NCI-H460 (cell line): Measurements from ENCODE around the gene ANKRD52. TPM values are rescaled to one million over a fixed set of nuclear protein-coding genes. Genes with fewer than 3 reads are reported as not detected.
A peak's percentile ranks its signal among the peaks of the same experiment; 100 is the strongest.
"Not testable (repeated sequence)": the region's sequence is repeated elsewhere in the genome, so short reads cannot be mapped to it uniquely, and the experiment has no call there.

Experiments used
- DNase-seq: peaks from one replicate; pipeline ENCODE4 v3.0.0-alpha.2; 2016; ENCODE audit warnings: low read depth; ENCODE audit errors: extremely low read depth
- polyA plus RNA-seq: library from polyadenylated mRNA; depleted of rRNA; stranded (reverse); fragments of >200 nt; gene quantifications from 2 replicates; pipeline ENCODE4 v1.2.3, GENCODE V29; 2014; cell fraction: nucleus; rRNA removed
- total RNA-seq: library from RNA; depleted of rRNA; stranded (reverse); fragments of >200 nt; shearing (Covaris generic); gene quantifications from 2 replicates; pipeline ENCODE4 v1.2.3, GENCODE V29; 2014; rRNA removed

Gene ANKRD52
- 29.0 and 32.7 TPM in 2 replicates for total RNA-seq
- 29.1 and 30.3 TPM in 2 replicates for polyA plus RNA-seq

DNA sequence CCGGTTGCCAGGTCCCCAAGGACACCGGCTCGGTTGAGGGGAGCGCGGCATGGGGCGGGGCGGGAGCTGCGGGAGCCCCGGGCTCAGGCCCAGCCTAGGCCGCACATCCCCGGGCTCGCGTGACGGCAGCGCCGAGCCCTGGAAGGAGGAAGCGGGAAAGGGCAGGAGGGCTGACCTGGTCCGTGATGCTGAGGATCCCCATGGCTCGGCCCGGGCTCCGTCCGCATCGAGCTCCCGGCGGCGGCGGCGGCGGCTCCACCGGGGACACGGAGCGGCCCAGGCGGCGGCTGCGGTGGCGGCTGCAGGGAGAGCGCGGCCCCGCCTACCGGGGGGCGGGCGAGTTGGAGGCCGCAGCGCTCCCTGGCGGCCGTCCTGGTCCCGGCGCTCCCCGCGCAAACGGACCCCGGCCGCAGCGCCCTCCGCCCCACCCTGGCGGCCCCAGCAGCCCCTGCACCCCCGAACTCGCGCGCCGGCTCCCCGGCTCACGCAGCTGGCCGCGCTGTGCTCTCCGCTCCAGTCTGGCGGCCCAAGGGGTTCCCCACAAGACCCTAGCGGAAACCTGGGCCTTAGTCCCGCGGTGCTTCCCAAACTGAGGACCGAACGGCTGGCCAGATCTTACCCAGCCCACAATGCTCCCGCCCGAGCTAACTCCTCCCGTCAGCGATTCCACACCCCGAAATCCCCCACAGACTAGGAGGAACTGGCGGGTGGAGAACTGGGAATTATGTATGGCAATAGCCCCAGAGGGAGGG lies at the start of gene ANKRD52:
Gene ANKRD52, minus strand, starts transcription at position 317 of the 752 bp plus-strand sequence. Its CDS starts 115 bp downstream, at position 202.
- DNase-seq = peak; percentile 65

DNA sequence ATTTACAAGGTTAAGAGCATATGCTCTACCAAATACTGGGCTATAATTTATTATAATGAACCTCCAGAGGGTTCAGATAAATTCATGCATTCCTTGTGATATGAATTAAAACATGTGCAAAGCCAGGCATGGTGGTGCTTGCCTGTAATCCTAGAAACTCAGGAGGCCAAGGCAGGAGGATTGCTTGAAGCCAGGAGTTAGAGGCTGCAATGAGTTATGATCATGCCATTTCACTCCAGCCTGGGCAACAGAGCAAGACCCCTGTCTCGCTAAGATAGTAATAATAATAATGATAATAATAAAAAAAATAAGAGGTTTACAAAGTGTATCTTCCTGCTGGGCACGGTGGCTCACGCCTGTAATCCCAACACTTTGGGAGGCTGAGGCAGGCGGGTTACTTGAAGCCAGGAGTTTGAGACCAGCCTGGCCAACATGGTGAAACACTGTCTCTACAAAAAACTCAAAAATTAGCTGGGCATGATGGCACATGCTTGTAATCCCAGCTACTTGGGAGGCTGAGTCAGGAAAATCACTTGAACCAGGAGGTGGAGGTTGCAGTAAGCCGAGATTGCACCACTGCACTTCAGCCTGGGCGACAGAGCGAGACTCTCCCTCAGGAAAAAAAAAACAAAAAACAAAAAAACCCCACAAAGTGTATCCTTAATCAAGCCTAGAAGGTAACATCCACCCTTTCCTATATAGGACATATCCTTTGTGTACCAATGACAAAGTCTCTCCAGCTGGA lies 49.2 kb upstream of the ANKRD52 start:
- DNase-seq = no peak

DNA sequence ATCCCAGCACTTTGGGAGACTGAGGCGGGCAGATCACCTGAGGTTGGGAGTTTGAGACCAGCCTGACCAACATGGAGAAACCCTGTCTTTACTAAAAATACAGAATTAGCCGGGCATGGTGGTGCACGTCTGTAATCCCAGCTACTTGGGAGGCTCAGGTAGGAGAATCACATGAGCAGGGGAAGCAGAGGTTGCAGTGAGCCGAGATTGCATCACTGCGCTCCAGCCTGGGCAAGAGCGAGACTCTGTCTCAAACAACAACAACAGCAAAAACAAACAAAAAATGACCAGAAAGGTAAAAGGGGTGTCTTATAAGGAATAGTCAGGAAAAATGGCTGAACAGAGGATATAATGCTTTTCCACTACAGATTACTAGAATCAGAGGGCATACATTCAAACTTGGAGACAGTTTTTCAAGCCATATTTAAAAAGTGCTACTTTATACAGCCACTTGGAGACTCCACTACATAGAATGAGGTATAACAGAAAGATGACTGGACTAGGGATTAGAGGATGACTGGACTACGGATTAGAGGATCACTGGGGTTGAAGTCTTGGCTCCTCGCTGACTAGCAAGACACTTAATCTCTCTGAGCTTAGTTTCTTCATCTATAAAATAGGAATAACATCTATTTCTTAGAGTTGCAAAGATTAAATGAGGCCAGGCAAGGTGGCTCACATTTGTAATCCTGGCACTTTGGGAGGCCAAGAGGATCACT lies 46.8 kb upstream of the ANKRD52 start:
- no peak for DNase-seq

DNA sequence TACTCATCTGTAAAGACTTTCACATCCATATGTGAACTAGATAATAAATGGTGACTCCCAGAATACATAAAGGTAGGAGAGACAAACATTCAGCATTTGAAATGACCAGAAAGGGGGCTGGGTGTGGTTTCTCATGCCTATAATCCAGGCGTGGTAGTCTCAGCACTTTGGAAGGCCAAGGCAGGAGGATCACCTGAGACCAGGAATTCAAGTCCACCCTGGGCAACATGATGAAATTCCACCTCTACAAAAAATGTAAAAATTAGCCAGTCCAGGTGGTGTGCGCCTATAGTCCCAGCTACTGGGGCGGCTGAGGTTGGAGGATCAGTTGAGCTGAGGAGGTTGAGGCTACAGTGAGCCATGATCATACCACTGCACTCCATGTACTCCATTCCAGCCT lies 46.1 kb upstream of the ANKRD52 start:
- peak; percentile 33 for DNase-seq

DNA sequence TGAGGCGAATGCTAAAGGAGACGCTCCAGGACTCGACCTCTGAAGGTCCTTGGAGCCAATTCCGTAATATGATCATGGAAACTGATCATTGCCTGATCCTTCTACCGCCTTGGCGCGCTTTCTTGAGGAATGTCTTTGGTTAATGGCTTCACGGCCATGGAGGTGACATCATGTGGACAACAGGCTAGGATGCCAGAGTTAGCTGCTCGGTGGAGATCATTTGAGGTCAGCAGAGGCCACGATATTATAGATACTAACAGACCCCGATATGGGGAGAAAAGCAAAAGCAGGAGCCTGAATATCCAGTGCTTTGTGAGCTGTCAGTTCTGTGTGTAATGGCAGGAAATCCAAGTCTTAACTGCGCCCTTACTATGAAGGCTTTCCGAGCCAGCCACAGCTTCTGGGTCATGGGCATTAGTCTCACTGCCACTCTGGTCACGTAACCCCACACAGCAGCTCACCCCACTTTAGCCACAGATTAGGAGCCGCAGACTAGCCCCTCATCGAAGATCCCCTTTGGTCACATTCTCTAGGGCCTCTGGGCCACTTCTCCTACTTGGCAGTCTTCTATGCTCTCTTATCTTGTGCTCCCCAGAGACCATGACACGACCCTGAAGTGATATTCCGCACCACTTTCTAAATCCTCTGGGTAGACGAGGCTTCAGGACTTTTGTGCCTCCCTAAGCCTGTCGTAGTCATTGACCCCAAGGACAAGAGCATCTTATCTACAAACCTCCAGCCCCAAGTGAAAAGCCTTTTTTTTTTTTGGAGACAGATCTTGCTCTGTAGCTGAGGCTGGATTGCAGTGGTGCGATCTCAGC lies 42.7 kb upstream of the ANKRD52 start:
- DNase-seq = no peak

DNA sequence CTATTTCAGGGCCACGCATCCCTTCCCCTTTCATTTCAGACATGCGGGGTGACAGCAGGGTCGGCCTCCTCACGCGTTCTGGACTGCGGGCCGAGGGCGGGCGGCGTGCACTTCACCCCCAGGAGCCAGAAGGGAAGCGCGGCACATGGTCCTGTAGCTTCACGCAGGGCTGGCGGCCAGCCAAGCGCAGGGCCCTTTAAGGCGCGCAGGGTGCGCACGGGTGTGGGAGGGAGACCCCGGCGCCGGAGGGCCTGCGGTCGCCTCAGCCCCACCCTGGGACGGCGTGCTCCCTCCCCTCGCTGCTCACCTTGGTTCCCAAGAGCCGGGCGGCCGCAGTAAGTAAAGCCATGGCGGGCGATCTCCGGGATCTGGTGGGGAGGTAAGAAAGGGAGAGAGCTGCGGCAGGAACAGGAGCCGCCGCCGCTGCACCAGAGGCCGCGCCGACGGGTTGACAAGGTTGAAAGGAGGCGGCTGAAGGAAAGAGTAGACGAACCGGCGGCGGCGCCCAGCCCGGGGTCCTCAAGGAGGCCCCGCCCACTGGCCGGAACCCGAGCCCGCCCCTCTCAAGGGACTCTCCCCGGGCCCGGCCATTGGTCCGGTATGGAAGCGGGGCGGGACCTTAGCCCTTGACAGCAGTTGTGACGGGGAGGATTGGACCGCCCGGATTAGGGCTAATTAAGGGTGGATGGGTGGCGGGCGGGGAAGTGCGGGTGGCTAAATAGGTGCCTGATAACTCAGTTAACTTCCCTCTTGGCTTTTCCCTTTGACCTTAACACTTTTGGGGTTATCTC lies 41.9 kb upstream of the ANKRD52 start, which contains the start of gene CS:
Gene CS, minus strand, starts transcription at position 478 of the 791 bp plus-strand sequence. Its CDS starts 129 bp downstream, at position 349.
- DNase-seq = peak; percentile 98

DNA sequence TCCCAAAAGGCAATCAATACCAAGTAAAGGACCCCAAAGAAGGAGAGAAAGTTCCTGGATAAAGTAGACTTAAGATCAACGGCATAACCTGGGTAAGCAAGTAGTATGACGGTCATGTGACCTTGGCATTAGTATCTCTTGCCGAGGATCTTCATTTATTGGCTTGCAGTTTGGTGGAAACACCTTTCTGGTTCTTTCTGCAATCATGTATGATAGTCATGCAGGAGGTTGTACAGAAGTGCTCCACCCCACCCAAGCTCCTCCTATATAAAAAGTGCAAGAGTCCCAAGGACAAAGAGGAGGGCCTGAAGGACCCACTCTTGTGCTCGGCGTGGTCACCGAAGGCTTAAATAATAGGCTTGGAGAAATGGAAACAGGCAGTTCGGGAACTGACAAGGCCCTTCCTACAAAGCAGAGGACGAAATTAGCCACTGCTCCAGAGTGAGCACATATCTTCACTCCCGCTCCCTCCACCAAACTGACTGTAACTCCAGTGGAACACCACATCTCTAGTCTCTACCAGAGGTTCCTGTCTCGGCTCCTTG lies 41.2 kb upstream of the ANKRD52 start:
- DNase-seq = no peak

DNA sequence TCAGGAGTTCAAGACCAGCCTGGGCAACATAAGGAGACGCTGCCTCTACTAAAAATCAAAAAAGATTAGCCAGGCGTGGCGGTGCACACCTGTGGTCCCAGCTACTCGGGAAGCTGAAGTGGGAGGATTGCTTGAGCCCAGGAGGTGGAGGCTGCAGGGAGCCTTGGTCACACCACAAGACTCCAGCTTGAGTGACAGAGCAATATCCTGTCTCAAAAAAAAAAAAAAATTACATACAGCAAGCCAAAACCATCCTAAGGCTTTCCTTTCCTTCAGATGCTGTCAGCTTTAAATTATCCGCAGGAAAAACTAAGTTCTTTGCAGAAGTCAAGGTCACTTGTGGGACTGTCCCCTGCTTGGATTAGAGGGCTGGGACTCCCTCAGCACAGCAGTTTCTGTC lies 40.6 kb upstream of the ANKRD52 start:
- DNase-seq = no peak

DNA sequence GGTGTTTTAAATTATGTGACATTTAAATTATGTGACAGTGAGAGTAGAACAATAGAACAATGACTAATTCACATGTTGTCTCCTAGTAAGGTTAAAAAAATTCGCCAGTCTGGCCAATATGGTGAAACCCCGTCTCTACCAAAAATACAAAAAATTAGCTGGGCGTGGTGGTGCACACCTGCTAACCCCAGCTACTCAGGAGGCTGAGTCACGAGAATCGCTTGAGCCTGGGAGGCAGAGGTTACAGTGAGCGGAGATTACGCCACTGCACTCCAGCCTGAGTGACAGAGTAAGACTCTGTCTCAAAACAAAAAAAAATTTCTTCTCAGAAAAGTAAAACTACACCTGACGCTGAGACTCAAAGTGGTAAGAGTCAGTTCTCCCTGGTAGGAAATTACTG lies 39.2 kb upstream of the ANKRD52 start:
- DNase-seq = no peak

DNA sequence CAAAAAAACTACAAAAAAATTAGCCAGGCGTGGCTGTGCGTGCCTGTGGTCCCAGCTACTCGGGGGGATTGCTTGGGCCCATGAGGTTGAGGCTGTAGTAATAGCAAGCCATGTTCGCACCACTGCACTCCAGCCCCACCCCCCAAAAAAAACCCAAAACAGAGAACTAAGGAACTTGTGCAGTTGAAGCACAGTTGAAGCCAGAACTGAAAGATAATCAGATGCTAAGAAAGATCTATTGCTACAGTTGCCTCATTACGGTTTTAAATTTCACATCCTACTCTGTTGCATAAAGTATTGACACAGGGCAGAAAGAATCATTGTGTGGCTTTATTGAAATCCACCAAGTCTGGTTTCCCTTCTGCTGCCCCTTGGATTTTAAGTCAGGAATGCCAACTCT lies 38.1 kb upstream of the ANKRD52 start:
- DNase-seq = no peak

DNA sequence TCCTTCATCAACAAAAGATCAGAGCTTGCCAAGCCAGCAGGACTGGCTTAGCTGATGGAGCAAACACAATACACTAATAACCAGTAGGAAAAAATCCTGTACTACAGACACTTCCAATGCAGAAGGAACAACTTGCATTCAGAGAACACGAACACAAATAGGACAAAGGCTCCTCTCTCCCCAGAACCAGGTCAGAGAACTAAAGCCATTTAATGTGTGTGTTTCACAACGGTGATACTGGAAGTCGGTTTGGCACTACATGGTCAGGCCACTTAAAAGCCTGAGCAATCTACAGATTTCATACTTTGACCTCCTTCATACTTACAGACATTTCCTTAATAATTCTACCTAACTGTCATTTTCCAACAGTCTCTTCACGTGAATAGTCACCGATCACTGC lies 35.6 kb upstream of the ANKRD52 start:
- DNase-seq = no peak

DNA sequence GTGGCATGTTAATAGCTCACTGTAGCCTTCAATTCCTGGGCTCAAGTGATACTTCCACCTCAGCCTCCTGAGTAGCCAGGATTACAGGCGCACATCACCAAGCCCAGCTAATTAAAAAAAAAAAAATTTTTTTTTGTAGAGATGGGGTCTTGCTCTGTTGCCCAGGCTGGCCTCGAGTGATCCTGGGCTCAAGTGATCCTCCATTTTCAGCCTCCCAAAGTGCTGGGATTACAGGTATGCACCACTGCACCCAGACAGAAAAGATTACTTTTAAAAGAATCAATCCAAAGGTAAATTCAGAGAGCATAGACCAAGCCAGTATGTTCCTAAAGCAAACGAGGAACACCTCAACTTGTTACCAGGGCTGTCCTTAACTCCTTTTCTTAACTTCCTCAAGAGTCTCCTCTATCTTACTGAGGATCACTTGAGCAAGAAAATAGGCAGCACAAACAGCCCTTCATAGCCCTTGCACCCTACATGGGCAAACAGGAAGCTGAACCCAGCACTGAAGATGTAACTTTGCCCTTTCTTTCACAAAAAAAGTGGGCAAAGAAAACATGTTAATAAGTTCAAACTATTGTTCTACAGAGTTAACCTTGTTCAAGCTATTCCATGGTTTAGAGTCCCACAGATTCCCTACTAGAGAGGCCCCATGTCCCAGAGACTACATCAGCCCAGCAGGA lies 30.7 kb upstream of the ANKRD52 start:
- DNase-seq = no peak

DNA sequence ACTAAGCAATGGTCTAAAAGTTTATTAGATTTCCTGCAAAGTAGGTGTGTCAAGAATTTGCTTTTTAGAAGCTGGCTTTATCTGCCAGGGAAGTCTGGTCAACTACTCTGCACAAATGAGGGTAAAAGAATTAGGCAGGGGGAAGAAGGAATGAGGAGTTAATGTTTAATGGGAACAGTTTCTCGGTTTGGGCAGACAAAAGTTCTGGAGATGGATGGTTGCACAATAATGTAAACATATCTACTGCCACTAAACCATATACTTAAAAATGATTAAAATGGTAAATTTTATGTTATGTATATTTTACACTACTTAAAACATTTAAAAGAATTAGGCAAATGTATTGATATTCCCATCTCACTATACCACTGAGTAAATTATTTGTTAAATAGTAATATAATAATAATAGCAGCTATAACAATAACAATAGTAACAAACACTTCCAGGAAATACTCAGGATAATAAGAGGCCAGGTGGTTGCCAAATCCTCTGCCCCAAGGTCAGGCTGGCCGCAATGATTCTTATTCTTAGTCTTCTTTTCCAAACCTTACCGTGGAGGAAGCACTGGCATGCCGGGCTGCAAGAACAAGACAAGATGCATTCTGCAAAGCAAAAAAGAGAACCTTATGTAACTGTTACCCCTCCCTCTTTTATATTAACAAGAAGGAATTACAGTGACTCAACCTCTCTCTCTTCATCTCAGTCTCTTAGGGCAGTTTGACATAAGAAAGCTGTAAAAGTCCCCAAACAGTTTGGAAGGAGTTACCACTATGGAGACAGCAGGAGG lies 28.1 kb upstream of the ANKRD52 start:
- DNase-seq = no peak

DNA sequence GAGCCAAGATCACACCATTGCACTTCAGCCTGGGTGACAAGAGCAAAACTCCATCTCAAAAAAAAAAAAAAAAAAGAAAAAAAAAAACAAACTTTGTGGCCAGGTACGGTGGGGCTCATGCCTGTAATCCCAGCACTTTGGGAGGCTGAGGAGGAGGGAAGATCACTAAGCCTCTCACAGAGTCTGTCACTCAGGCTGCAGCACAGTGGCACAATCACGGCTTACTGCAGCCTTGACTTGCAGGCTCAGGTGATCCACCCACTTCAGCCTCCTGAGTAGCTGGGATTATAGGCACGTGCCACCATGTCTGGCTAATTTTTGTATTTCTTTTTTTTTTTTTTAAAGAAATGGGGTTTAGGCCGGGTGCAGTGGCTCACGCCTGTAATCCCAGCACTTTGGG lies 26.1 kb upstream of the ANKRD52 start:
- DNase-seq = not testable (repeated sequence)

DNA sequence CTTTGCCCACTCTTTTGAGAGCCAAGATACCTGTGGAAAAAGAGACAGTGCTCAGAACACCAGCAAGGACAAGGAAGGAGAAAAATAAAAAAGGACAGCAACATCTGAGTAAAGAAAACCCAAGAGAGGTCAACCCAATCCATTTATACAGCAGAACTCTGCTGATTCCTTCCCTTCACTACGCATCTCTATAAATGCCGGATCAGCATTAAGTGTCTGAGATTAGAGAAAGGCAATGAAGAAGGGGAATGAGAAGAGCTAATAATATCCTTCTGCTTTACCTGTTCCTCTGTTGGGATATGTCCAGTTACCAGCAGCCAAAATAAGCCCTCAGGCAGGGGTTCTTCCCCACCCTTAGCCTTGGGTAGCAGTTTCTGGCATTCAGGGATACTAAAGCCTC lies 24.4 kb upstream of the ANKRD52 start:
- no peak for DNase-seq

DNA sequence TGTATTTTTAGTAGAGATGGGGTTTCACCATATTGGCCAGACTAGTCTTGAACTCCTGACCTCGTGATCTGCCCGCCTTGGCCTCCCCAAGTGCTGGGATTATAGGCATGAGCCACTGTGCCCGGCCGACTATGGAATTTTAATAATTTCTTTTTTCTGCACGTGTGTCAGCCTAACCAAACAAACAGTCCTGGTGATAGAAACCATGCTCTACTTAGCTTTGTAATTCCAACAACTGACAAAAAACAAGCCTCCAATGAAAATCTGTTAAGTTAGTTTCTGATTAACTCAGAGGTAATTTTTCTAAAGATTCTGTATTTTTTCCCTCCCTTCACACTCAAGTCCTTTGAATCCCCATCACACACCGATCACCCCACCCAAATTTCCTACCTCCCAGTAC lies 23.8 kb upstream of the ANKRD52 start:
- DNase-seq = no peak

DNA sequence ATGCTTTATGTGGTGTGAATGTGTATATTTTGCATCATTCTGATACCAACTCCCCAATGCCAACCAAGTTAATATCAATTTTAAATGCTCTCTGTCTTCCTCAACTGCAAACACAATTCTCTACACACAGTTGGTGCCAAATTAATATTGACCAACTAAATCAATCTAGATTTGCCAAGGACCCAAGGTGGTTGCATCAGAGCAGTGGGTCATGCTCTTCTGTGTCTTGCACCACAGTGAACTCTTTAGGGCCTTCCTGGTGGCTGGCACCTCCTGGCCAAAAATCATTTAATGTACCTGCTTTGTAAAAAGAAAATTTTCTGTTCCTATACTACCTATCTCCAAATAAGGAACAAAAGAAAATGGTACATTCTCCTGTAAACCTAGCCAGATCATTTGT lies 22.7 kb upstream of the ANKRD52 start:
- no peak for DNase-seq

DNA sequence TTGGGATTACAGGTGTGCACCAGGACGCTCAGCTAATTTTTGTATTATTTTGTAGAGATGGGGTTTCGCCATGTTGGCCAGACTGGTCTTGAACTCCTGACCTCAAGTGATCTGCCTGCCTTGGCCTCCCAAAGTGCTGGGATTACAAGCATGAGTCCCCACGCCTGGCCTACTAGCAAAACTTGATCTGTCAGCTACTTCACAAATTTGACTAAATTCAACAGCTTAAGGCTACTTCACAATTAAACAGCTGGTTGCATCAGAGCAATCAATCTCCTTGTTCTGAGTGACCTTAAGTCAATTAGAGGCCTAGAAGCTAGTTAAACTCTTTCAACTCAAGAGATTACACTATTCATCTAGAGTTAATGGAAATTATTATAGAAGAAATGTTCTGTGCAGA lies 20.7 kb upstream of the ANKRD52 start:
- no peak for DNase-seq
